MM.1S (cell line): Measurements from ENCODE around the gene KCTD17.

ENCODE experiments used
- CTCF ChIP-seq: fragments of 300-600 bp; sonication (generic); IDR thresholded peaks from 2 replicates; pipeline ENCODE4 v1.5.1; 2016; ENCODE audit warnings: antibody characterized with exemption, low read length, mixed read lengths
- EZH2 ChIP-seq: fragments of 300-600 bp; sonication (generic); optimal IDR thresholded peaks from 2 replicates; pipeline ENCODE3; 2017; ENCODE audit warnings: low read depth, mild to moderate bottlenecking, antibody characterized with exemption, low read length, mixed read lengths
- EZH2phosphoT487 ChIP-seq: fragments of 300-600 bp; sonication (generic); IDR thresholded peaks from 2 replicates; pipeline ENCODE4 v1.6.1; 2018; ENCODE audit warnings: antibody characterized with exemption, low read length

- TF ChIP-seq CTCF (no peak), EZH2 (no peak), EZH2phosphoT487 (no peak)
Observed at GRCh38 chr22:37060801-37061610, 9.5 kb downstream of the KCTD17 start.
